ENCODE measurements around the gene PAK4. TPM values are rescaled to one million over a fixed set of nuclear protein-coding genes. Genes with fewer than 3 reads are reported as not detected.

PAK4 gene
- total RNA-seq, 2 donors from 2014 or later = 11.2 to 13.7 TPM

GRCh38 chr19:39178296-39179006 is 52.9 kb downstream of the PAK4 start:
- peaks cover 41% of the 10 kb centered on the region for H3K36me3 ChIP-seq
- H3K9me3 ChIP-seq = no peaks in the 10 kb centered on the region
- no peak for TF ChIP-seq CTCF (IDR thresholded peaks at IDR 0.05)

GRCh38 chr19:39179754-39180153 is 54.2 kb downstream of the PAK4 start:
- H3K27me3 ChIP-seq = no peaks in the 10 kb centered on the region
- TF ChIP-seq CTCF (IDR thresholded peaks at IDR 0.05) = no peak
- H3K9me3 ChIP-seq = no peaks in the 10 kb centered on the region
- H3K36me3 ChIP-seq = peaks cover 31% of the 10 kb centered on the region
- DNase-seq (ENCODE audit: low spot score) = no peak
- H3K4me3 ChIP-seq = no peak overlapping the region
- no peak overlapping the region for H3K27ac ChIP-seq
- no peaks in the 10 kb centered on the region for H3K4me1 ChIP-seq

More at GRCh38 chr19:39178296-39179006, 52.9 kb downstream of the PAK4 start:
- no peak overlapping the region for H3K27ac ChIP-seq
- H3K27me3 ChIP-seq = no peaks in the 10 kb centered on the region
- H3K4me1 ChIP-seq = no peaks in the 10 kb centered on the region
- H3K4me3 ChIP-seq = no peak overlapping the region
- no peak for DNase-seq (ENCODE audit: low spot score)

GRCh38 chr19:39180749-39181148 is 55.2 kb downstream of the PAK4 start:
- no peak for TF ChIP-seq CTCF (IDR thresholded peaks at IDR 0.05)
- Histone ChIP-seq H3K4me3 (no peak overlapping the region), H3K27me3 (no peaks in the 10 kb centered on the region), H3K27ac (no peak overlapping the region), H3K9me3 (no peaks in the 10 kb centered on the region), H3K36me3 (peaks cover 25% of the 10 kb centered on the region), H3K4me1 (no peaks in the 10 kb centered on the region)
- no peak for DNase-seq (ENCODE audit: low spot score)

- no peak for TF ChIP-seq CTCF (IDR thresholded peaks at IDR 0.05)
- Histone ChIP-seq H3K36me3 (peaks cover 25% of the 10 kb centered on the region), H3K27ac (no peak overlapping the region), H3K4me3 (no peak overlapping the region), H3K4me1 (no peaks in the 10 kb centered on the region), H3K9me3 (no peaks in the 10 kb centered on the region), H3K27me3 (no peaks in the 10 kb centered on the region)
- no peak for DNase-seq (ENCODE audit: low spot score)
Measured at GRCh38 chr19:39181500-39182173, 56.1 kb downstream of the PAK4 start.

- Histone ChIP-seq H3K9me3 (no peaks in the 10 kb centered on the region), H3K36me3 (peaks cover 24% of the 10 kb centered on the region), H3K27ac (no peak overlapping the region), H3K27me3 (no peaks in the 10 kb centered on the region), H3K4me1 (no peaks in the 10 kb centered on the region), H3K4me3 (no peak overlapping the region)
- no peak for DNase-seq (ENCODE audit: low spot score)
- TF ChIP-seq CTCF (IDR thresholded peaks at IDR 0.05) = no peak
Measured at GRCh38 chr19:39182174-39182505, 56.6 kb downstream of the PAK4 start.

Data from right atrium auricular region (tissue), 2 donors.